Measurements from ENCODE around the gene PLD1.

The PLD1 gene

GRCh38 chr3:171836855-171837254 lies 26.6 kb upstream of the PLD1 start:
- DNase-seq = no peak

- DNase-seq = no peak
Measured at GRCh38 chr3:171835613-171836012, 25.3 kb upstream of the PLD1 start.

GRCh38 chr3:171835116-171835515 lies 24.8 kb upstream of the PLD1 start:
- peak; percentile 75 to 92 (median 88) for DNase-seq

GRCh38 chr3:171834461-171834801 lies 24.1 kb upstream of the PLD1 start:
- DNase-seq = no peak

GRCh38 chr3:171833789-171834460 lies 23.6 kb upstream of the PLD1 start:
- DNase-seq = peak in 2 of 4 experiments; percentile 69 to 72

GRCh38 chr3:171832989-171833388 lies 22.7 kb upstream of the PLD1 start:
- DNase-seq = no peak

GRCh38 chr3:171831936-171832335 lies 21.7 kb upstream of the PLD1 start:
- DNase-seq = no peak

GRCh38 chr3:171830518-171830875 lies 20.2 kb upstream of the PLD1 start:
- DNase-seq = no peak

- DNase-seq = peak; percentile 62 to 75 (median 70)
Measured at GRCh38 chr3:171829841-171830517, 19.7 kb upstream of the PLD1 start.

GRCh38 chr3:171828902-171829770 lies 18.9 kb upstream of the PLD1 start:
- DNase-seq = peak in 2 of 4 experiments; percentile 59

GRCh38 chr3:171827836-171828458 lies 17.7 kb upstream of the PLD1 start:
- DNase-seq = no peak

- no peak for DNase-seq
Measured at GRCh38 chr3:171827385-171827784, 17.1 kb upstream of the PLD1 start.

- peak; percentile 53 to 80 (median 63) for DNase-seq
Measured at GRCh38 chr3:171825222-171825828, 15.0 kb upstream of the PLD1 start.

- DNase-seq = peak; percentile 43 to 70 (median 64)
Measured at GRCh38 chr3:171824824-171825221, 14.5 kb upstream of the PLD1 start.

GRCh38 chr3:171824116-171824515 lies 13.8 kb upstream of the PLD1 start:
- peak; percentile 78 to 90 (median 84) for DNase-seq

- DNase-seq = no peak
Measured at GRCh38 chr3:171822431-171823106, 12.3 kb upstream of the PLD1 start.

GRCh38 chr3:171821778-171822358 lies 11.6 kb upstream of the PLD1 start:
- DNase-seq = no peak

- DNase-seq = no peak
Measured at GRCh38 chr3:171821044-171821443, 10.8 kb upstream of the PLD1 start.

GRCh38 chr3:171817074-171817800 lies 7.0 kb upstream of the PLD1 start:
- DNase-seq = no peak

GRCh38 chr3:171815973-171816595 lies 5.8 kb upstream of the PLD1 start:
- no peak for DNase-seq
